GM18519 (cell line): Measurements from ENCODE around the gene CXCR5.

Experiments
- ATAC-seq: cut with Tn5 transposase; IDR thresholded peaks from one replicate; pipeline ENCODE4 v1.9.1; 2021; ENCODE audit warnings: mild to moderate bottlenecking, moderate library complexity; ENCODE audit not compliant: unreplicated experiment, low FRiP score

The CXCR5 gene

GRCh38 chr11:118924591-118925585, 41.2 kb downstream of the CXCR5 start:
- ATAC-seq = no peak

GRCh38 chr11:118927554-118928100, 43.9 kb downstream of the CXCR5 start:
- no peak for ATAC-seq

GRCh38 chr11:118928101-118928869, 44.6 kb downstream of the CXCR5 start:
- ATAC-seq = peak; percentile 30

- no peak for ATAC-seq
Measured at GRCh38 chr11:118928870-118929500, 45.3 kb downstream of the CXCR5 start.

- no peak for ATAC-seq
Measured at GRCh38 chr11:118929501-118930093, 45.9 kb downstream of the CXCR5 start.

GRCh38 chr11:118930094-118930712, 46.5 kb downstream of the CXCR5 start:
- no peak for ATAC-seq

GRCh38 chr11:118931571-118931970, 47.9 kb downstream of the CXCR5 start:
- ATAC-seq = no peak

GRCh38 chr11:118933486-118933885, 49.8 kb downstream of the CXCR5 start:
- ATAC-seq = no peak

GRCh38 chr11:118935376-118935775, 51.7 kb downstream of the CXCR5 start:
- ATAC-seq = no peak

GRCh38 chr11:118938491-118939403, 55.1 kb downstream of the CXCR5 start:
- ATAC-seq = no peak

GRCh38 chr11:118939404-118939915, 55.8 kb downstream of the CXCR5 start:
- ATAC-seq = no peak

GRCh38 chr11:118939953-118940598, 56.4 kb downstream of the CXCR5 start:
- ATAC-seq = no peak

GRCh38 chr11:118947091-118947490, 63.4 kb downstream of the CXCR5 start:
- no peak for ATAC-seq
